Aorta (tissue), 5 donors: ENCODE measurements around the gene MUCL3. TPM values are rescaled to one million over a fixed set of nuclear protein-coding genes. Genes with fewer than 3 reads are reported as not detected.

ENCODE experiments used
- ATAC-seq: fragments of 200-7000 bp; cut with Tn5 transposase; one replicate; pipeline ENCODE4 v1.9.1; 2022; ENCODE audit warnings: moderate library complexity; ENCODE audit not compliant: low FRiP score
- DNase-seq, 2 donors: peaks; one replicate each; pipeline ENCODE4 v3.0.0-alpha.2; 2020
- H3K27ac ChIP-seq, 2 donors: one replicate each; pipeline ENCODE4 v1.5.1; 2013; ENCODE audit warnings: low read length in 2 of 2, mild to moderate bottlenecking in 2 of 2, moderate library complexity in 2 of 2, control low read depth in 1 of 2, inconsistent platforms in 1 of 2, low read depth in 1 of 2
- H3K27me3 ChIP-seq, 2 donors: one replicate each; pipeline ENCODE4 v1.6.1; 2013; ENCODE audit warnings: control low read depth in 1 of 2, low read length in 1 of 2, mild to moderate bottlenecking in 1 of 2, moderate library complexity in 1 of 2; ENCODE audit not compliant: insufficient read depth in 2 of 2, control insufficient read depth in 1 of 2
- H3K36me3 ChIP-seq, 2 donors: one replicate each; pipeline ENCODE4 v1.6.1; 2013; ENCODE audit warnings: control low read depth in 1 of 2, low read length in 1 of 2, mild to moderate bottlenecking in 1 of 2; ENCODE audit not compliant: insufficient read depth in 2 of 2, control insufficient read depth in 1 of 2
- H3K4me1 ChIP-seq, 2 donors: one replicate each; pipeline ENCODE4 v1.6.1; 2013; ENCODE audit warnings: low read length in 2 of 2, control low read depth in 1 of 2, mild to moderate bottlenecking in 1 of 2, moderate library complexity in 1 of 2; ENCODE audit not compliant: insufficient read depth in 2 of 2, control insufficient read depth in 1 of 2
- H3K4me3 ChIP-seq, 2 donors: one replicate each; pipeline ENCODE4 v1.5.1; 2013; ENCODE audit warnings: low read length in 2 of 2, control low read depth in 1 of 2, mild to moderate bottlenecking in 1 of 2
- H3K9me3 ChIP-seq: one replicate; pipeline ENCODE4 v1.6.1; 2013; ENCODE audit warnings: mild to moderate bottlenecking, low read length; ENCODE audit not compliant: control insufficient read depth
- WGBS, 2 donors: extraction: QIAGEN DNeasy Blood & Tissue Kit; methylation state at CpG; one replicate each; pipeline ENCODE4 v1.1.7; 2013; 5-methylcytosine and 5-hydroxymethylcytosine counted together
- intact Hi-C, 2 donors: fragments of 100-400 bp; cut with DNase I; formaldehyde crosslinking; loops; one replicate each; pipeline versions ENCODE4 v1.14.2 to v1.15.0; 2022
- polyA plus RNA-seq, 2 donors: library from polyadenylated mRNA; stranded (reverse); fragments of 200-250 nt; gene quantifications; one replicate each; pipeline ENCODE4 v1.2.3, GENCODE V29; 2013
- total RNA-seq, 2 donors: library from RNA; stranded (reverse); fragmentation: NEBNext Ultra II Directional; extraction: Animal tissue kit (Norgen Biotek cat#: 25700); gene quantifications; one replicate each; pipeline ENCODE4 v1.2.1, GENCODE V29; 2021
- donor health status: healthy with polysubstance abuse.
- donor health status: Bipolar disorder and iron deficiency.
- donor health status: DM: no; HTN: no; CAD: no.
- donor health status: DM: no; HTN: no; CAD: no.
- donor health status: DM: yes; HTN: yes; CAD: no.

The MUCL3 gene
- total and polyA plus RNA-seq, 4 donors, result 0.13 to 0.18 TPM; not detected in 2

DNA sequence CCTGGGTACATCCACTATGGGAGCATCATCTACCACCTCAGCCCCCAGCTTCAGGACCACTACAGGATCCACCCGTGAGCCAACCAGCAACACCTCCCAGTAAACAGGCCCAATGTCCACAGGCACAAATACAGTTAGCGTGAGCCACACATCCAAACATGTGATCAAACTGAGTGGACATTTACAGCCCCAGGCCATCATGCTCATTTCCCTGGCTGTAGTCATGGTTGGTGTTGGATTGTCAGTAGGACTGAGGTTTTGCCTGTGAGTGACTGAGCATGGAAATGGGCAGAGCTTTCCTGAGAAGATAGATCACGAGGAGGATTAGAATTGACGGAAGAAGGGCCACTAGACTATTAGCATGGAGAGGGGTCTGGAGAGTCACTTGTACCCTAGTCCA is 32.0 kb downstream of the MUCL3 start:
- Histone ChIP-seq H3K27me3 (no peaks in the 10 kb centered on the region), H3K27ac (no peak overlapping the region), H3K4me1 (no peaks in the 10 kb centered on the region), H3K36me3 (no peaks in the 10 kb centered on the region), H3K9me3 (no peaks in the 10 kb centered on the region), H3K4me3 (no peak overlapping the region)
- intact Hi-C loops, result no loop called here
- no peak for DNase-seq
- WGBS, 2 donors, result 92% methylated on average over 4 of the region's 4 CpGs
- no peak for ATAC-seq

- no peak overlapping the region for H3K4me3 ChIP-seq
- no peak for DNase-seq
- H3K9me3 ChIP-seq, result no peaks in the 10 kb centered on the region
- peaks cover 0 to 2% of the 10 kb centered on the region in 2 donors for H3K27me3 ChIP-seq
- H3K27ac ChIP-seq, result no peak overlapping the region
- 67 to 69% methylated on average over 4 of the region's 4 CpGs for WGBS, 2 donors
- ATAC-seq, result no peak
- no peaks in the 10 kb centered on the region for H3K4me1 ChIP-seq
- intact Hi-C loops, result no loop called here
- no peaks in the 10 kb centered on the region for H3K36me3 ChIP-seq
These were observed 33.9 kb downstream of the MUCL3 start for GRCh38 chr6:30974490-30975252.

DNA sequence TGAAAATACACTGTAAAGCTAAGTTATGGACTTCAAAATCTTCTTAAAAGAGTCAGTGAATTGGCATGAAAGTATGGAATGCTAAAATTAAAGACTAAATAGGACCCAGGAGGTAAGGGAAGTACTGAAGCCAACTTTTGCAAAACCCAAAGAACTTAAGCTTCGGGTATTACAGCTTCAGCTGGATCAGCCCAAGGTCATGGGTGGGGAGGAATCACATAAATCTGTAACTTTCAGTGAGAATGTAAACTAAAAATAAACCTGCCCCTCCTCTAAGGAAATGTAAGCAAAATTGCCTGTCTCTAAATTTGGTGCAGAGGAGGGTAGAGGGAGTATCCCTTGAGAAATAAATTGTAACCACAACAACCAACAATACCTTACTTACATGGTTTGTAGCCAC is 38.4 kb downstream of the MUCL3 start:
- Histone ChIP-seq H3K9me3 (no peaks in the 10 kb centered on the region), H3K27ac (no peak overlapping the region), H3K36me3 (no peaks in the 10 kb centered on the region), H3K4me1 (no peaks in the 10 kb centered on the region), H3K27me3 (peaks cover 0 to 2% of the 10 kb centered on the region in 2 donors), H3K4me3 (no peak overlapping the region)
- WGBS, 2 donors, result 37 to 41% methylated on average over 1 of the region's 1 CpG
- ATAC-seq, result no peak
- no peak for DNase-seq
- intact Hi-C loops, result no loop called here

- no peak overlapping the region for H3K27ac ChIP-seq
- no peaks in the 10 kb centered on the region for H3K9me3 ChIP-seq
- intact Hi-C loops, result no loop called here
- WGBS, 2 donors, result 51 to 60% methylated on average over 4 of the region's 4 CpGs
- ATAC-seq (no peak), DNase-seq (no peak)
- H3K36me3 ChIP-seq, result no peaks in the 10 kb centered on the region
- no peak overlapping the region for H3K4me3 ChIP-seq
- no peaks in the 10 kb centered on the region for H3K4me1 ChIP-seq
- peaks cover 0 to 2% of the 10 kb centered on the region in 2 donors for H3K27me3 ChIP-seq
These were observed 38.9 kb downstream of the MUCL3 start for GRCh38 chr6:30979690-30980089.

- Histone ChIP-seq H3K27ac (no peak overlapping the region), H3K9me3 (no peaks in the 10 kb centered on the region), H3K36me3 (no peaks in the 10 kb centered on the region), H3K4me1 (no peaks in the 10 kb centered on the region), H3K4me3 (no peak overlapping the region), H3K27me3 (peaks cover 0 to 2% of the 10 kb centered on the region in 2 donors)
- DNase-seq (no peak), ATAC-seq (no peak)
- intact Hi-C loops, result no loop called here
- WGBS, 2 donors, result 3 to 5% methylated on average over 13 of the region's 13 CpGs
These were observed 41.4 kb downstream of the MUCL3 start for GRCh38 chr6:30981942-30982772.

DNA sequence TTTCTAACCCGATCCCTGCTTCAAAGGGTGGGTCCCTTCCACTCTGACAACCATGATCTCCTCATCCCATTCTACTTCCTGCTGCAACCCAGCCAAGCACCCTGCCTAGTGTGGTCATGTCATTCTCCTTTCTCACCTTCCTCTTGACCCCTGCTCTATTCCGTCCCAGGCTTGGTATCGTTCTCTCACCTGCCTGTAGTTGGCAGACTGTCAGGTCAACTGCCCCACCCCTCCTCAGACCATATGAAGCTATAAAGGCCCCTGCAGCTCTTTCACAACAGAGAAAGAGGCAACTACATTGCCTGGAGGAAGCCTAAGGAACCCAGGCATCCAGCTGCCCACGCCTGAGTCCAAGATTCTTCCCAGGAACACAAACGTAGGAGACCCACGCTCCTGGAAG is 42.7 kb downstream of the MUCL3 start, which contains the start of gene MUC21:
Gene MUC21, plus strand, starts transcription at position 280 of the 400 bp plus-strand sequence. CDS start 241 bp downstream, outside the sequence.
- Histone ChIP-seq H3K36me3 (no peaks in the 10 kb centered on the region), H3K4me1 (no peaks in the 10 kb centered on the region), H3K27me3 (no peaks in the 10 kb centered on the region), H3K27ac (no peak within 1 kb of the TSS), H3K4me3 (no peak within 1 kb of the TSS), H3K9me3 (no peaks in the 10 kb centered on the region)
- no peak for ATAC-seq
- intact Hi-C loops, result no loop called here
- WGBS, 2 donors, result 88 to 89% methylated on average over 6 of the region's 6 CpGs
- no peak for DNase-seq

- Histone ChIP-seq H3K9me3 (no peaks in the 10 kb centered on the region), H3K4me1 (no peaks in the 10 kb centered on the region), H3K4me3 (no peak overlapping the region), H3K36me3 (no peaks in the 10 kb centered on the region), H3K27ac (no peak overlapping the region), H3K27me3 (no peaks in the 10 kb centered on the region)
- ATAC-seq (no peak), DNase-seq (no peak)
- WGBS, 2 donors, result 56 to 58% methylated on average over 5 of the region's 5 CpGs
- intact Hi-C loops, result no loop called here
These were observed 44.7 kb downstream of the MUCL3 start for GRCh38 chr6:30985490-30985889.

DNA sequence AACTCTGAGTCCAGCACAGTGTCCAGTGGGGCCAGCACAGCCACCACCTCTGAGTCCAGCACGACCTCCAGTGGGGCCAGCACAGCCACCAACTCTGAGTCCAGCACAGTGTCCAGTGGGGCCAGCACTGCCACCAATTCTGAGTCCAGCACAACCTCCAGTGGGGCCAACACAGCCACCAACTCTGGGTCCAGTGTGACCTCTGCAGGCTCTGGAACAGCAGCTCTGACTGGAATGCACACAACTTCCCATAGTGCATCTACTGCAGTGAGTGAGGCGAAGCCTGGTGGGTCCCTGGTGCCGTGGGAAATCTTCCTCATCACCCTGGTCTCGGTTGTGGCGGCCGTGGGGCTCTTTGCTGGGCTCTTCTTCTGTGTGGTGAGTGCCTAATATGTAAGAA is 46.5 kb downstream of the MUCL3 start:
- H3K36me3 ChIP-seq, result no peaks in the 10 kb centered on the region
- ATAC-seq, result no peak
- WGBS, 2 donors, result 87 to 90% methylated on average over 6 of the region's 6 CpGs
- no peak overlapping the region for H3K4me3 ChIP-seq
- no peak overlapping the region for H3K27ac ChIP-seq
- H3K9me3 ChIP-seq, result no peaks in the 10 kb centered on the region
- no peaks in the 10 kb centered on the region for H3K27me3 ChIP-seq
- no peaks in the 10 kb centered on the region for H3K4me1 ChIP-seq
- intact Hi-C loops, result no loop called here
- no peak for DNase-seq
